ENCODE data around the gene PTPRM. TPM values are rescaled to one million over a fixed set of nuclear protein-coding genes. Genes with fewer than 3 reads are reported as not detected.

The PTPRM gene
- polyA plus RNA-seq, 1 of the 3 experiments (the other 2 are of a cell fraction): 16.0 TPM

DNA sequence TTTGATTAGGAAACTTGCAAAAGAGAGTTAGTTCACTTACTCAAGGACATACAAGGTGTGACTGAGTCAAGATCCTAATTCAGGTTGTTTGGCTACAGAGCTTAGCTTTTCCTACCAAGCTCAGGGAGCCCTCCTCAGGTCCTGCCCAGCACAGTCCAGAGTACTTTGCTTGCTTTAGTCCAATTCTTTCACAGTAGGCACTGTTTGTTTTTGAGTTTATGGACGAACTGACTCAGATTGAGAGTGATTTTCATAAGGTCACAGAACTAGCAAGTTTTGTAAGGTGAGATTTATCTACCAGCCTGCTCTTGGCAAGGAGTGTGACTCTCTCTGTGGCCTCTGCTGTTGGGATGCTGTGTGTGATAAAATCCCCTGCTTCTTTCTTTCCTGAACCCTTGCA lies 310.5 kb downstream of the PTPRM start:
- WGBS (ENCODE audit: low lambda C conversion rate): 8% methylated on average over 1 of the region's 1 CpG

More for the DNA sequence above, 310.5 kb downstream of the PTPRM start:
- Histone ChIP-seq H3K9ac (no peak overlapping the region), H3K4me1 (ENCODE audit: control insufficient read depth in 1 of 2, insufficient read depth in 2 of 2, low read depth in 1 of 2, low read length in 1 of 2) (peaks cover 0 to 4% of the 10 kb centered on the region in 2 experiments; a peak in 2 of 4 replicates), H3K27ac (ENCODE audit: low read depth in 2 of 2, low read length in 1 of 2) (no peak overlapping the region), H3K27me3 (ENCODE audit: insufficient read depth) (no peaks in the 10 kb centered on the region; the same call in 1 of the 2 replicates), H3K9me2 (no peaks in the 10 kb centered on the region), H3K4me2 (no peak overlapping the region), H3K9me3 (no peaks in the 10 kb centered on the region), H4K20me1 (ENCODE audit: insufficient read depth) (no peaks in the 10 kb centered on the region), H3K4me3 (ENCODE audit: low read depth in 2 of 2, low read length in 1 of 2) (no peak overlapping the region), H2AFZ (ENCODE audit: low read depth) (no peak overlapping the region), H3F3A (replicated peaks; ENCODE audit: insufficient read depth) (no peaks in the 10 kb centered on the region), H3K36me3 (replicated peaks in 1 of 2; ENCODE audit: control insufficient read depth in 1 of 2, insufficient read depth in 2 of 2, low read length in 1 of 2) (no peaks in the 10 kb centered on the region), H3K79me2 (ENCODE audit: insufficient read depth) (no peaks in the 10 kb centered on the region)
- ChIA-PET POLR2A (no interaction called here), CTCF (interaction anchor here (1.0 to 1.3 kb wide), 2 partner anchors 9 to 221 kb away, joined by 3 read pairs; no protein-coding TSS in a partner anchor)
- TF ChIP-seq, protein P1, sequence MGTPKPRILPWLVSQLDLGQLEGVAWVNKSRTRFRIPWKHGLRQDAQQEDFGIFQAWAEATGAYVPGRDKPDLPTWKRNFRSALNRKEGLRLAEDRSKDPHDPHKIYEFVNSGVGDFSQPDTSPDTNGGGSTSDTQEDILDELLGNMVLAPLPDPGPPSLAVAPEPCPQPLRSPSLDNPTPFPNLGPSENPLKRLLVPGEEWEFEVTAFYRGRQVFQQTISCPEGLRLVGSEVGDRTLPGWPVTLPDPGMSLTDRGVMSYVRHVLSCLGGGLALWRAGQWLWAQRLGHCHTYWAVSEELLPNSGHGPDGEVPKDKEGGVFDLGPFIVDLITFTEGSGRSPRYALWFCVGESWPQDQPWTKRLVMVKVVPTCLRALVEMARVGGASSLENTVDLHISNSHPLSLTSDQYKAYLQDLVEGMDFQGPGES (IDR thresholded peaks at IDR 0.05; ENCODE audit: low read depth, low read length): no peak
- TF ChIP-seq, protein P2, sequence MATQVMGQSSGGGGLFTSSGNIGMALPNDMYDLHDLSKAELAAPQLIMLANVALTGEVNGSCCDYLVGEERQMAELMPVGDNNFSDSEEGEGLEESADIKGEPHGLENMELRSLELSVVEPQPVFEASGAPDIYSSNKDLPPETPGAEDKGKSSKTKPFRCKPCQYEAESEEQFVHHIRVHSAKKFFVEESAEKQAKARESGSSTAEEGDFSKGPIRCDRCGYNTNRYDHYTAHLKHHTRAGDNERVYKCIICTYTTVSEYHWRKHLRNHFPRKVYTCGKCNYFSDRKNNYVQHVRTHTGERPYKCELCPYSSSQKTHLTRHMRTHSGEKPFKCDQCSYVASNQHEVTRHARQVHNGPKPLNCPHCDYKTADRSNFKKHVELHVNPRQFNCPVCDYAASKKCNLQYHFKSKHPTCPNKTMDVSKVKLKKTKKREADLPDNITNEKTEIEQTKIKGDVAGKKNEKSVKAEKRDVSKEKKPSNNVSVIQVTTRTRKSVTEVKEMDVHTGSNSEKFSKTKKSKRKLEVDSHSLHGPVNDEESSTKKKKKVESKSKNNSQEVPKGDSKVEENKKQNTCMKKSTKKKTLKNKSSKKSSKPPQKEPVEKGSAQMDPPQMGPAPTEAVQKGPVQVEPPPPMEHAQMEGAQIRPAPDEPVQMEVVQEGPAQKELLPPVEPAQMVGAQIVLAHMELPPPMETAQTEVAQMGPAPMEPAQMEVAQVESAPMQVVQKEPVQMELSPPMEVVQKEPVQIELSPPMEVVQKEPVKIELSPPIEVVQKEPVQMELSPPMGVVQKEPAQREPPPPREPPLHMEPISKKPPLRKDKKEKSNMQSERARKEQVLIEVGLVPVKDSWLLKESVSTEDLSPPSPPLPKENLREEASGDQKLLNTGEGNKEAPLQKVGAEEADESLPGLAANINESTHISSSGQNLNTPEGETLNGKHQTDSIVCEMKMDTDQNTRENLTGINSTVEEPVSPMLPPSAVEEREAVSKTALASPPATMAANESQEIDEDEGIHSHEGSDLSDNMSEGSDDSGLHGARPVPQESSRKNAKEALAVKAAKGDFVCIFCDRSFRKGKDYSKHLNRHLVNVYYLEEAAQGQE (IDR thresholded peaks at IDR 0.05; ENCODE audit: low read depth, low read length): no peak
- TF ChIP-seq MXI1 (IDR thresholded peaks at IDR 0.05; ENCODE audit: low read depth, low read length): no peak
- no peak for TF ChIP-seq FOSL2 (IDR thresholded peaks at IDR 0.05; ENCODE audit: borderline replicate concordance, low read depth)
- TF ChIP-seq, protein P3, sequence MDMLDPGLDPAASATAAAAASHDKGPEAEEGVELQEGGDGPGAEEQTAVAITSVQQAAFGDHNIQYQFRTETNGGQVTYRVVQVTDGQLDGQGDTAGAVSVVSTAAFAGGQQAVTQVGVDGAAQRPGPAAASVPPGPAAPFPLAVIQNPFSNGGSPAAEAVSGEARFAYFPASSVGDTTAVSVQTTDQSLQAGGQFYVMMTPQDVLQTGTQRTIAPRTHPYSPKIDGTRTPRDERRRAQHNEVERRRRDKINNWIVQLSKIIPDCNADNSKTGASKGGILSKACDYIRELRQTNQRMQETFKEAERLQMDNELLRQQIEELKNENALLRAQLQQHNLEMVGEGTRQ (IDR thresholded peaks at IDR 0.05; ENCODE audit: borderline replicate concordance, low read depth, low read length): no peak
- TF ChIP-seq RXRA (IDR thresholded peaks at IDR 0.05; ENCODE audit: borderline replicate concordance, low read depth): no peak
- TF ChIP-seq POLR2AphosphoS5 (IDR thresholded peaks at IDR 0.05; ENCODE audit: low read depth, low read length): no peak
- no peak for TF ChIP-seq EP300 (IDR thresholded peaks at IDR 0.05; ENCODE audit: borderline replicate concordance in 1 of 2, low read depth in 1 of 2, low read length in 1 of 2)
- no peak for TF ChIP-seq RCOR1 (IDR thresholded peaks at IDR 0.05; ENCODE audit: low read length)
- TF ChIP-seq, protein P4, sequence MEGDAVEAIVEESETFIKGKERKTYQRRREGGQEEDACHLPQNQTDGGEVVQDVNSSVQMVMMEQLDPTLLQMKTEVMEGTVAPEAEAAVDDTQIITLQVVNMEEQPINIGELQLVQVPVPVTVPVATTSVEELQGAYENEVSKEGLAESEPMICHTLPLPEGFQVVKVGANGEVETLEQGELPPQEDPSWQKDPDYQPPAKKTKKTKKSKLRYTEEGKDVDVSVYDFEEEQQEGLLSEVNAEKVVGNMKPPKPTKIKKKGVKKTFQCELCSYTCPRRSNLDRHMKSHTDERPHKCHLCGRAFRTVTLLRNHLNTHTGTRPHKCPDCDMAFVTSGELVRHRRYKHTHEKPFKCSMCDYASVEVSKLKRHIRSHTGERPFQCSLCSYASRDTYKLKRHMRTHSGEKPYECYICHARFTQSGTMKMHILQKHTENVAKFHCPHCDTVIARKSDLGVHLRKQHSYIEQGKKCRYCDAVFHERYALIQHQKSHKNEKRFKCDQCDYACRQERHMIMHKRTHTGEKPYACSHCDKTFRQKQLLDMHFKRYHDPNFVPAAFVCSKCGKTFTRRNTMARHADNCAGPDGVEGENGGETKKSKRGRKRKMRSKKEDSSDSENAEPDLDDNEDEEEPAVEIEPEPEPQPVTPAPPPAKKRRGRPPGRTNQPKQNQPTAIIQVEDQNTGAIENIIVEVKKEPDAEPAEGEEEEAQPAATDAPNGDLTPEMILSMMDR (IDR thresholded peaks at IDR 0.05): no peak
- no peak for TF ChIP-seq JUND (IDR thresholded peaks at IDR 0.05)
- TF ChIP-seq CHD2 (IDR thresholded peaks at IDR 0.05; ENCODE audit: low read length, partially characterized antibody): no peak
- TF ChIP-seq GATA2 (CRISPR knock-in tag; IDR thresholded peaks at IDR 0.05): no peak
- no peak for TF ChIP-seq GABPA (IDR thresholded peaks at IDR 0.05; ENCODE audit: low read depth)
- TF ChIP-seq YY1 (IDR thresholded peaks at IDR 0.05; ENCODE audit: low read depth): no peak
- no peak for TF ChIP-seq MEF2A (IDR thresholded peaks at IDR 0.05; ENCODE audit: borderline replicate concordance, low read depth)
- no peak for DNase-seq
